Activated CD4-positive, CD25-positive, alpha-beta regulatory T cell treated with anti-CD3 and anti-CD28 coated beads, Interleukin-2, amount 50 U/mL, for 72 hours (primary cell): ENCODE results near the gene NCKAP5L.
"Not testable (repeated sequence)": the region's sequence is repeated elsewhere in the genome, so short reads cannot be mapped to it uniquely, and the experiment has no call there.

Experiments
- DNase-seq: peaks from one replicate; pipeline ENCODE4 v3.0.0; 2021

NCKAP5L gene

DNA sequence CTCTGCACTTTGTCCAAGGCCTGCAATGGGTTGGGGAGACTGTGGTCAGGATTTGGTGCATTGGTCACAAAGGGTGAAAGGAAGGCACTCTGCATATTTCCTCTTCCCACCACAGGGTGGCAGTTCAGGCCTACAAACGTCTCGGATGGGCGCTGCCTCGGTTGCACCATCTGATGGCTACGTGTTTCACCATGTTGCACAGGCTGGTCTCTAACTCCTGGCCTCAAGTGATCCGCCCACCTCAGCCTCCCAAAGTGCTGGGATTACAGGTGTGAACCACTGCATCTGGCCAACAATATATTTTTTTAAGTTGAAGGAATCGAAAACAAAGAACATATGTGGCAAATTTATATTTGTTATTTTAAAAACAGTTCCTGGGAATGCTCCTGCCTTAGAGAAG lies 51.8 kb downstream of the NCKAP5L start:
- DNase-seq = no peak

DNA sequence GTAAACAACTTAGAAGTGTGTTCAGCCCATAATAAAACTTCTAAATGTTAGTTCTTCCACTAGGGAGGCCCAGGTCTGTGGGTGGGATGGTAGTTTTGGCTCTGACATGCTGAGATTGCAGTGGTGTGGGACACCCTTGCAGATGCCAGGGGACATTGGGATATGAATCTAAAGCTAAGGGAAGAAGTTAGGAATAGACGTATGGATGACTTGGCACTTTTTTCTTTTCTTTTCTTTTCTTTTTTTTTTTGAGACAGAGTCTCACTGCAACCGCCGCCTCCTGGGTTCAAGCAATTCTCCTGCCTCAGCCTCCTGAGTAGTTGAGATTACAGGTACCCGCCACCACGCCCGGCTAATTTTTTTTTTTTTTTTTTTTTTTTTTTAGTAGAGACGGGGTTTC lies 55.1 kb downstream of the NCKAP5L start:
- not testable (repeated sequence) for DNase-seq

DNA sequence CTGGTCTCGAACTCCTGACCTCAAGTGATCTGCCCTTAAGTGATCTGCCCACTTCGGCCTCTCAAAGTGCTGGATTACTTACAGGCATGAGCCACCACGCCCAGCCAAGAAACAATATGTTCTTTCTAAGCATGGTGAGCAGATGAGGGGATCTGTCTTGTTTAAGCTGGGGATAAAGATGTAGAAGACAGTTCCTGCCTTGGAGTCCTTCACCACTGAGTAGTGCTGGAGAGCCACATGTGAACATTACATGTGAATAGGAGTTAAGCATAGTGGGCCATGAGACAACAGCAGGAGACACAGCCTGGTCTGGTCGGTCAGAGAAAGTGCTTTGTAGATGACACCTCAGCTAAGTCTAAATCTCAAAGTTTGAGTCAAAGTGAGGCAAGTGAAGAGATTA lies 60.9 kb downstream of the NCKAP5L start:
- no peak for DNase-seq

DNA sequence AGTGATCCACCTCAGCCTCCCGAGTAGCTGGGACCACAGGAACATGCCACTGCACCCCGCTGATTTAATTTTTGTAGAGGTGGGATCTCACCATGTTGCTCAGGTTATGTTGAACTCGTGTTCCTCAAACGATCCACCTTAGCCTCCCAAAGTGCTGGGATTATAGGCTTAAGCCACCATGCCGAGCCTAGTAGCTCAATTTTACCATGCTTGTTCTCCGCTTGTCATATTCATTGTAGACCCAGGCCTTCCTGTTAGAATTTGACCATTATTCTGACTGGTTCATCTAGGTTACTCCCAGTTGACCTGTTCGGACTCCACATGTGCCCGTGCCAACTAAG lies 62.1 kb downstream of the NCKAP5L start:
- DNase-seq = no peak

DNA sequence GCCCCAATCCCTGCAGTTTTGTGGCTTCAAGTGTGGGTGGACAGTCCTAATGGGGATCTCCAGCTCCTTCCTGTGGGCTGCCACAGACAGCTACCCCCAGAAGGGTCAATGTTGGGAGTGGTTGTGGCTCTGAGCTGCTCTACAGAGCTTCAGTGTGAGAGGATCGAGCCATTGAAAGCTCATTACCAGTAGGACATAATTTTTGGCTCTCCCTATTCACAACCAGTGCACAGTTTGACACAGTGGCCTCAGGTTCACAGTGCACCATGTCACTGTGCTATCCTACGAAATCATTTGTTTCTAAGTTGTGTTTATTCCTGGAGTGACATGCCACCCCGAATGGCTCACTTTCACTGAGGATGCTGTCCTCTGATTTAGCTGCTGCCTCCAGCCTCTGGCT lies 64.1 kb downstream of the NCKAP5L start:
- no peak for DNase-seq

DNA sequence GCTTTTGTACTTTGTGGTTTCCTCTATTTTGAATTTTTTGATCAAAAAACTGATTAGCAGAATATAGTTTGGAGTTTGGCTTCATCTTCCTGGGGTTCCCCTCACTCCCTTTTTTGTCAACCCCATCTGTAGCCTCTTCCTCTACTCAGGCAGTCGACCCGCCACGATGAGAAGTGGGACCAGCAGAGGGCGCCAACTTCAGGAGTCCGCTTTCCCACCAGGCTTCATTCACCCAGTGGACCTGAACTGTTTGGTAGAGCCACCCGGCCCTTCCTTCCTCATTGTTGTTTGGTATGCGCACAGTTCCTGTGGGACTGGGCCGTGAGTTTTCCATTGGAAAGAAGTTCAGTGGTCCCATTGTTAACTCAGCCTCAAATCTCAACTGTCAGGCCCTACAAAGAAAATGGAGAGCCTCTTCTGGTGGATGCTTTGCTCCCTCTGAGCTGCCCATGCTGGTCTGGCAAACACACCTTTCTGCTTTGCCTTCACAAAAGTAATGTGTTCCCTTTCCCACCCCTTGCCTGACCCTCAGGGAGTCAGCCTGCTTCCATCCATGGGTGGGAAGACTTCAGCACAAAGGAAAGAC lies 65.1 kb downstream of the NCKAP5L start:
- DNase-seq = peak; percentile 76

DNA sequence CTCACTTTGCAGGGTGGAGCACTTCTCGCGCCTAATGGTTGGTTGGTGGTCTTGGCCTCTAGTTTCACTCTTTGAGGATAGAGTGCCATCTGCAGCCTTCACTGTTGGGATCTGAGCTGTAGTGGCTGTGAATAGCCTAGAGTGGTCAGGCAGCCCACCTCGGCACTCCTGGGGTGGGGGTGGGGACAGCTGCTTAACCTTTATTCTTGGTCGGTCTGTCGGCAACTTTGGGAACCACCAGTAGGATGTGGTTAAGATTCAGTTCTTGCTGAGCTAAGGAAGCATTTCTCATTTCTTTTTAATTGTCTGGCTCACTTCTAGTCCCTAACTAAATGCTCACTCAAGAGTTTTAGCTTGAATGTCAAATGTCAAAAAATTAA lies 65.8 kb downstream of the NCKAP5L start:
- no peak for DNase-seq

DNA sequence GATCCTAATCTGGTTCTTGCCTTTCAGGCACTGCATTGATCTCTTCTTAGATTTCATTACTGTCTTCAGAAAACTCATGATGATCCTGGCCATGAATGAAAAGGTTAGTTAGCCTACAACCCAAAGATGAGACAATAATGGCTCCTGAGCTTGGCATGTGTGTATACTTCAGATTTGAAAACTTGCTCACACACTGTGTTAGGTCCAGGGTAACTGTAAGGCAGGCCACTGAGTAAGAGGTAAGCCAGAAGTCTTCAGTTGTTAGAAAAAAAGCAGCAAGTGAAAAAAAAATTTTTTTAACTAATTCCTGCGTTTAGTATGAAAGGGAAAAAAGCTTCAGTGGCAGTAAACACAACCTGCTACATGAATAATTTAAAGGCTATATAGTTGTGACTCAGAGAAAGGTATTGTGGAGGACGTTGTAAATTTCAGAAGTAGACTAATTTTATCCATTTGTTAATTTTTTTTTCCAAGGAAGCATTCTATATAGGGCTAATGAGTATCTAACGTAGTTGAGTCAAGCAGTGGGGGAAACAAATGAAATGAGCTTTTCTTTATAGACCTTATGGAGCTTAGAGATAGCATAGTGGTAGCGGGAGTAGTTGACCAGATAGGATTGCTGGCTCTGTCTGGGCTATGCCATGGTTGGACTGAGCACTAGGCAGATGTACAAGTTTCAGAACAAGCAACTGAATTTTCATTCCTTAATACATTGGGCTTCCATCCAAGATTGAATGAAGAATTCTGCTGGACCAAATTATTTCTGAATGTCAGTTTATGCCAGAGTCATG lies 66.3 kb downstream of the NCKAP5L start:
- DNase-seq = no peak

DNA sequence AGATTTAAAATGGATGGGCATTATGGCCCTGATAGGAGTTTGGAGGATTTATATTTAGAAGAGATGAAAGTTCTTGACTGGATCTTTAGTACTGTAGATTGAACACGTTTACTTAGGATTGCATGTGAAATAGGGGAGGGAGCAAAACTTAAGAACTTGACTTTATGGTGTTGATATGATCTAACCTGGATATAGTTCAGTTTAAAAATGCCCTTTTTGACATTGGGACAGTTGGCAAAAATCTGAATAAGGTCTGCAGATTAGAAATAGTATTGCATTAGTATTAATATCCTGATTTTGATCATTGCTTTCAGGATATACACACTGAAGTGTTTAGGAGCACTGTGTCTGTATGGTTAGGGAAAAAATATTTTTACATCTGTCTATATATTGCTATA lies 77.2 kb downstream of the NCKAP5L start:
- no peak for DNase-seq

DNA sequence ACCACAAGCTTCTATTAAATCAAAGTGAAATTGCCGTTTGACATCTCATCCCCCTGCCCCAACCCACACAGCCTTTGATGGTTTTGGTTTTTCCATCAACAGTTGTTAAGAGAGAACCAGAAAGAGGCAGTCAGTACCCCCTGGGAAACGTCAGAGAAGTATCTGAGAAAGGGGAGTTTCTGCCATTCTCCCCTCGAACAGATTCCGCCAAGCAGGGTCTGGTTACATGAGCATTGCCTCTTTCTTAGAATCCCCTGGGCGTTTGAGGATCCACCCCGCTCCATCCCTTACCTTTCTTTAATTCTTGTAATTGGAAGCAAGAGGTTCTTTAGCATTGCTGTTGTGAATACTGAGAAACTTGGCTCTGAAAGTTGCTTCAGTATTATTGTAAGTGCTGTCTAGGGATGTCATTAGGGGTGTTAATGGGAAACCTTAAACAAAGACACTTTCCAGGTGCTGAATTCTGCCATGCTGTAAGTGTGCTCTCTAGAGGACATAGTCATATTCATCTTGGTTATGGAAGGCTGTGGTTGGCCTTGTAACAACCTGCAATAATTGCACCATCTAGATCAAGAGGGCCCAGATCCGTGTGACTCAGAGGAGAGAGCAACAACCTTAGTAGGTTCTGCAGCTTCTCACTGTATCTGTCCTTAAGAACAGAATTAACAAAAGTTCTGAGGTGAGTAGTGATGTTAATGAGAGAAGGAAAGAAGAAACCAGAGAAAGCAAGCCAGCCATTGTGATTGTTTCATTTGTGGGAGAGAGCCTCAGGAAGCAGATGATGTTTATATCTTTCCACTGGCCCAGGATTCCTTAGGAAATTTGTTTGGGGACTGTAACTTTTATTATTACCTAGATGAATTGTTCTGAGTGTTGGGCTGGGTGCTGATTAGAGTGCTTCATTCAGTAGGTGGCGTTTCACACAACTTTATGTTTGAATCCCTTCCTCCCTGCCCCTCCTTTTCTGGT lies 77.9 kb downstream of the NCKAP5L start:
- DNase-seq = no peak

DNA sequence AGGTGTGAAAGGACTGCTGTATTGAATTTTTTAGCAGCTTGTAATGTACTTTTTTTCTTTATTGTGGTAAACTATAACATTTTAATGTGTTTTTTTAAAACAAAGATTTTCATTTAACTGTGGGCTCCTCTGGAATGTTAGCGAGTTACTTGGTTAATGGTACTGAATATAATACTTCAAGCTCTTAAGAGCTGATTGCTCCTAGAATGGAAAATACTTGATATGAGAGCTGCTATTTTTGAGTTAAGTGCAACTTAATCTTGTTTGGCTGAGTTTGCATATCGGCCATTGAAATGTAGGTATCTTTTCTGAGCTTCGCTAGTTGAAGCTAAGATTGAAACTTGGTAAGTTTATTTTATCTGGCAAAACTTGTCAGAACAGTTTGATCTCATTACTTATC lies 79.4 kb downstream of the NCKAP5L start:
- no peak for DNase-seq

DNA sequence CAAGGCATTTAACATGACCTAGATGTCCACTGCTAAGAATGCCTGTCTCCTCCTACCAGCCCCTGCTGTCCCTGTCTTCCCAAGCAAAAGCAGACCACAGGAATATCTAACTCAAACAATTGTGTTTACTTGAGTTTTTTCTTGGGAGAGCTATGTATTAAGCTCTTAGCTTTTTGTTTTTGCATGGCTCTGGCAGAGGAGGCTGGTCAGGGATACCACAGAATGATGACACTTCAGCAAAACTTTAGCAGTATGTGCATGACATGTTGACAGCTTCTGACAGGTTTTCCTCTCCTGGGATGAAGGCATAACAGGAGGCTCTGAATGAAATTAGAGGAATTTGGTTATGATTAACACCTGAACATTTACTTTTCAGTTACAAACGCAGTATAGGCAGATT lies 79.9 kb downstream of the NCKAP5L start:
- no peak for DNase-seq

DNA sequence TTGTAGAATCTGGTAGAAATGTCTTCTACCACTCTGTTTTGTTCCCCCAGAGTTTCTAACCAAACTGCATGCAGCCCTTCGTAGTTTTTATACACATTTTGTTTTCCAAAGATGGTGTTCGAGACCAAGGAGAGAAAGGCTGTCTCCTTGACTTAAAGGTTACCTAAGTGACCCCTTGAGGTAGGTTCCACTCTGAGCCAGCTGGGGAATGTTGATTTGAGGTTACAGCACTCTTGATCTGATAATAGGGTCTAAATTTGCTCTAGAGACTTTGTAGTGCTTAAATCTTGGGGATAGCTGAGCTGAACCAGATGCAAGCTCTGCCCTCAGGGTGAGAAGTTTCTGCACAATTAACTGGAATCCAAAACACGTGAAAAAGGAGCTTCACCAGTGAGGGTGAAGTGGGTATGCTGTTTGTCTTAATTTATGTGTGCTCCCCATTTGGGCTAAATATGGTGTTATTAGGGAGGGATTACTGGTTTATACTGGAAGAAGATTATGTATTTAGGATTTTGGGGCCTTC lies 83.8 kb downstream of the NCKAP5L start:
- no peak for DNase-seq

DNA sequence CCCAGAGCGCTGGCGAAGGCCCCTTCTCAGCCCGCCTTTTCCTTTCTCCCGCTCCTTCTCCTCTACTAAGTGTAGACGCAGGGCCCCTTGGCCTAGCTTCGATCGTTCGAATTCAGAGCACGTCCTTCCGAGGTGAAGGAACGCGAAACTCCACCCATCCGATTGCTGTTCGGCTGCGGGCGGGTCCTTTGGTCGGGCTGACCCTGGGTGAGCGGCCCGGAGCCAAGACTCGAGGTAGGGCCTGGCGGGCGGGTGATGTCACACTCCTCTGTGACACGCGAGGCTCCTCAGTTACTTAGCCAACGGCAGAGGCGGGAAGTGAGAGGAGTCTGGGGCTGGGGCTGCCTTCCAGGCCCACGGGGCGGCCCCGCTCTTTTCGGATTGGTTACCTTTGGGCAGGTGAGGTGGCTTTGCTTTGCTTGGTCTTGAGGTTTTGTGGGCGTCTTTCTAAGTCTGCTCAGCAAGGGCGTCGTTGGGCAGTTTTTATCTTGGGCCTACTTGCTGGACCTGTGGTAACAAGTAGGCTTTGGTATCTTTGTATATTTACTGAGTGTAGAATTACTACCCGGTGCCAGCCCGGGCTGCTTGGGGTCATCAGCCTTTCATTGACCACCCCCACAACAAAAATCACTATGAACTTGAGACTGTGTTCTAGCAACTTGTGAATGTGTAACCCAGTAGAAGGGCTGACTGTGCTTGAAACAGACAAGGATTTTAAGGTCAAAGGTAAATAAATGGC lies 86.2 kb downstream of the NCKAP5L start:
- DNase-seq = peak; percentile 88
